GM12874 (cell line): ENCODE results near the gene SH3BGRL2.

Experiments used
- CTCF ChIP-seq: IDR thresholded peaks from 2 replicates; pipeline ENCODE4 v1.5.1; 2011; ENCODE audit warnings: low read depth, mild to moderate bottlenecking, control low read depth, low read length, moderate library complexity; ENCODE audit not compliant: insufficient read depth

SH3BGRL2 gene

DNA sequence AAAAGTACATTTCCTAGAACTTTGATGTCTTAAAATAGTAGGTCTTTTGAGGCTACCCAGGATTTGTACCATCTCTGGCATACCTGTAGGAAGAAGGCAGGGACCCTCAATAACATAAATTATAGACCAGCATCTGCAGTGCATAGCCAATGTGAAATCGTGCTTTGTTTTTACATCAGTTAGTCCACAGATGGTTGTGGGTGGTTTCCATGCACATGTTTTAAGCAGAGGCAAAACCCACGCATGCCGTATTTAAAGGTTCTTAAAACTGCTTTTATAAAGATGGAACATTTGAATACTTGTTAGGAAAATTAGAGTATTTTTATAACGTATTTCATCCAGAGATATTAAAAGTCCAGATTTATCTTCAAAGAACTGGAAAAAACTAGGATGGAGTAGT, 66.3 kb downstream of the SH3BGRL2 start:
- no peak for TF ChIP-seq CTCF

DNA sequence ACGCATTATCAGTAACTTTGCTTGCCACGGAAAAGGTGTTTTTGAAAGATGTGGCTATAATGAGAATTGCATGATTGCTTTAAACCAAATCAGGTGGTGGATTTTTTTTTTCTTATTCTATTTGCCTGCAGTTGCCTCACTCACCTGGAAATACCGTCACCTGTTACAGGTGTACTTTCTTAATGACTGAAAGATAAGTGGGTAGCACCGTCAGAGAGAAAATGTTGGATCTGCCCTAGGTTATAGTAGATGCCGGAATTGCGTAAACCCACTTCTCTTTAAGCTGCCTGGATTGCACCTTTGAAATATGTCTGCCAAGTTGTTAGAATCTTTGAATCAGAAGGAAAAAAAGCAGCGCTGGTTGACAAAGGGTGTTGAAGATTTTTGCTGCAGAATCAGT, 68.5 kb downstream of the SH3BGRL2 start:
- TF ChIP-seq CTCF = no peak

DNA sequence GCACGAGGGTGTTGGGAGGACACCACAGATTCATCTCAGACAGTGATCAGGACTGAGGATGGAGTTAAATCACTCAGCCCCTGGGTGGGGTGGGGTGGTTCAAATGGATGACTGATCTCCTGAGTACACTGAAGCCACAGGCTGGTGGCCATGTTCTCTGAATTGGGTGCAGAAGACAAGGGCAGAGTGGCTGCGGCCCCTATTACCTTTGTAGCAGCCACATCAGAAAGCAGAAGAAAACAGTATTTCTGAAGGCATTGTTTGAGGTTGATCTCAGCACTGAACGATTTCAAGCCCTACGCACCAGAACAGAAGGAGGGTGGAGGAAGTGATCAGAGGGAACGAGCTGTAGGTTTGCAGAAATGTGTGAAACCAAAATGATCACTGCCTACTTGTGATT, 71.6 kb downstream of the SH3BGRL2 start:
- TF ChIP-seq CTCF = no peak

GRCh38 chr6:79704200-79704599, 73.1 kb downstream of the SH3BGRL2 start:
- TF ChIP-seq CTCF = no peak

DNA sequence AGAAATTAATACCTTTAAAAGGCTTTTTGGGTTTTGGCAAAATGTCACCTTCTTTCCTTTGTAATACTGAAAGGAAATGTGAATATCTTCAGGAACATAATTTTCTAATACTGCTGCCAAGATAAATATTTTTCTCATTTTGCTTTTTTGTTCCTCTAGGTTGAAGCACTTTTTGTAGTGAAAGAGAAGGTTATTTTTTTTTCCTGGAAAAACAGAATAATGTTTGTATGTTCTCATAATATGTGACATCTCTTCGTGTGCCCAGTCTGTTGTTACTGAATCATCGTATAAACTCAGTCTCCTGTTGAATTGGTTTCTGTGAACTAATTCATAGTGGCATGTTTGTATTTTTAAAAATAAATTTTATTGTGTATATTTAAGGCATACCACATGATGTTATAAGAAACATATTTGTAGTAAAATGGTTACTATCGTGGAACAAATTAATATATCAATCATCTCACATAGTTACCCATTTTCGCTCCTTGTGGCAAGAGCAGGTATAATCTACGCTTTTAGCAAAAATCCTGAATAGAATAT, 74.4 kb downstream of the SH3BGRL2 start:
- no peak for TF ChIP-seq CTCF

- no peak for TF ChIP-seq CTCF
These were observed 75.4 kb downstream of the SH3BGRL2 start for GRCh38 chr6:79706527-79706926.

DNA sequence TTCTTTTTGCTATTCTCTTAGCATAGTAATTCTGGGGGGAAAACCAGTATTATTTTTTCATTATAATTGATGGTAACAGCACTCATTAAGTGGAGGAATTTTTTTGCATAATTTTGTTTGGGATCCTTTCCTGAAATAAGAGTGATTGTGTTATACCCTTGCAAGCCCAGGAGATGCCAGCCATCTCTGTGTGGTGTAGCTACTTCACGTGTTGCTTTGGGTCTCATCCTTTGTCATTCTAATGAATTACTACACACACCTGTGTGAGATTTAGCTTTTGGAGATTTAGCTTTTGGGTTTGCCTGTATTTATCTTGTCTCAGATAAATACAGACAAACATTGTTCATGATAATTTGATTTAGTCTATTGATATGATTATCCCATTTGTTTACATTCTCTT, 76.5 kb downstream of the SH3BGRL2 start:
- TF ChIP-seq CTCF = no peak
